T-helper 17 cell (primary cell): ENCODE results near the gene USP43. TPM values are rescaled to one million over a fixed set of nuclear protein-coding genes. Genes with fewer than 3 reads are reported as not detected.

ENCODE experiments used
- ATAC-seq: fragments of 150-1000 bp; cut with Tn5 transposase; 2 replicates; pipeline ENCODE4 v1.10.0; 2021; ENCODE audit warnings: mild to moderate bottlenecking, moderate library complexity
- DNase-seq, 3 donors: peaks; one replicate each; pipeline versions ENCODE4 v3.0.0 to v3.0.0-alpha.2; 2020 to 2021
- H3K9me3 ChIP-seq: one replicate; pipeline ENCODE4 v1.7.0; 2013; ENCODE audit warnings: low read length, mild to moderate bottlenecking; ENCODE audit not compliant: control insufficient read depth, poor library complexity, severe bottlenecking
- H3K27ac Mint-ChIP-seq: one replicate; pipeline ENCODE4 v1.8.0; 2022; ENCODE audit warnings: mild to moderate bottlenecking, moderate library complexity, mixed read lengths
- H3K27me3 Mint-ChIP-seq: one replicate; pipeline ENCODE4 v1.8.0; 2022; ENCODE audit warnings: mixed read lengths
- H3K36me3 Mint-ChIP-seq: one replicate; pipeline ENCODE4 v1.8.0; 2022; ENCODE audit warnings: low read depth, mixed read lengths
- H3K4me1 Mint-ChIP-seq: one replicate; pipeline ENCODE4 v1.8.0; 2022; ENCODE audit warnings: mild to moderate bottlenecking, mixed read lengths
- H3K4me3 Mint-ChIP-seq: one replicate; pipeline ENCODE4 v1.8.0; 2022; ENCODE audit warnings: mild to moderate bottlenecking, moderate library complexity, mixed read lengths
- total RNA-seq, 4 donors: library from RNA in 2 of 4; stranded (reverse) in 2 of 4; gene quantifications; one replicate each; pipeline ENCODE4 v1.2.3 and lab custom pipeline; 2022 to 2026

Gene USP43
- total RNA-seq, 2 donors from 2014 or later: 0.29 to 0.45 TPM

- ATAC-seq: no peak
- Mint-ChIP-seq H3K4me1 (no peaks in the 10 kb centered on the region), H3K27me3 (peaks cover 32% of the 10 kb centered on the region), H3K4me3 (no peak overlapping the region), H3K27ac (no peak overlapping the region), H3K36me3 (no peaks in the 10 kb centered on the region)
- DNase-seq: no peak
- H3K9me3 ChIP-seq: no peaks in the 10 kb centered on the region
Observed at GRCh38 chr17:9729735-9730420, 84.6 kb downstream of the USP43 start.

DNA sequence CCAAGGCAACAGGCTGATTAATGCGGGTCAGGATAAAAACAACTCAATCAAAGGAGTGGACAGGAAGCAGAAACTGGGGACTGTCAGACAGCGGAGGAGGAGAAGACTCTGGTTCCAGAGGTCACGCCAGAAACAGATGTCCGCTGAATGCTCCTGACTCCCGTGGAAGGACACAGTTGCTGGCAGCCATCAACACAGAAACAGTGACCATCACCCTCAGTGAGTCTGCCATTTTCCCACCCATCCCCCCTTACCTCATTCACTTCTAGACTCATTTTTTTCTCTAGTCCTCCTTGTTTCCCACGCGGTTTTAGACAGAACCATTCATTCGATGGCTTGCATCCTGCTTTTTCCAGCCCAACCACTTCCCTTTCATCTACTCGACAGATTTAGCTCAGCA is 105.2 kb downstream of the USP43 start:
- H3K36me3 Mint-ChIP-seq: peaks cover 3% of the 10 kb centered on the region
- ATAC-seq: no peak
- peaks cover 69% of the 10 kb centered on the region for H3K27me3 Mint-ChIP-seq
- DNase-seq: no peak
- H3K27ac Mint-ChIP-seq: no peak overlapping the region
- H3K9me3 ChIP-seq: no peaks in the 10 kb centered on the region
- H3K4me1 Mint-ChIP-seq: no peaks in the 10 kb centered on the region
- H3K4me3 Mint-ChIP-seq: no peak overlapping the region

GRCh38 chr17:9755083-9755482 is 109.8 kb downstream of the USP43 start:
- no peak overlapping the region for H3K4me3 Mint-ChIP-seq
- peaks cover 58% of the 10 kb centered on the region for H3K27me3 Mint-ChIP-seq
- peaks cover 6% of the 10 kb centered on the region for H3K36me3 Mint-ChIP-seq
- H3K9me3 ChIP-seq: no peaks in the 10 kb centered on the region
- ATAC-seq (no peak), DNase-seq (no peak)
- no peaks in the 10 kb centered on the region for H3K4me1 Mint-ChIP-seq
- no peak overlapping the region for H3K27ac Mint-ChIP-seq

DNA sequence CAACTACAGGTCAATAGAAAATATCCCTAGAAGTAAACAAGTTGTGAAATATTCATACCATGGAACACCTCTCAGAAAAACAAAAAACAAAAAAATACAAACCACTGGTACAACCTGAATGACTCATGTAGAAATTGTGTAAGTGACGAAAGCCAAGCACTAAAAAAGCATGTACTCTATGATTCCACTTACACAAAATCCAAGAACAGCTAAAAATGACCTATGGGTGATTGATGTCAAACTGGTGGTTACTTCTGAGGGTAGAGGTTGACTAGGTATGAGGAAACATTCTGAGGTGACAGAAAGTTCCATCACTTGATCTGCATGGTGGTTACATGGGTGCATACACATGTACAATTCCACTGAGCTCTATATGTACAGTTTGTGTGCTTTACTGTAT is 114.9 kb downstream of the USP43 start:
- H3K9me3 ChIP-seq: no peaks in the 10 kb centered on the region
- Mint-ChIP-seq H3K27ac (no peak overlapping the region), H3K4me1 (no peaks in the 10 kb centered on the region), H3K27me3 (peaks cover 51% of the 10 kb centered on the region), H3K36me3 (peaks cover 4% of the 10 kb centered on the region), H3K4me3 (no peak overlapping the region)
- ATAC-seq (no peak), DNase-seq (no peak)

- DNase-seq (no peak), ATAC-seq (no peak)
- Mint-ChIP-seq H3K4me3 (no peak overlapping the region), H3K27ac (no peak overlapping the region), H3K27me3 (peaks cover 52% of the 10 kb centered on the region), H3K36me3 (peaks cover 2% of the 10 kb centered on the region), H3K4me1 (no peaks in the 10 kb centered on the region)
- no peaks in the 10 kb centered on the region for H3K9me3 ChIP-seq
Observed at GRCh38 chr17:9763643-9764042, 118.3 kb downstream of the USP43 start.

DNA sequence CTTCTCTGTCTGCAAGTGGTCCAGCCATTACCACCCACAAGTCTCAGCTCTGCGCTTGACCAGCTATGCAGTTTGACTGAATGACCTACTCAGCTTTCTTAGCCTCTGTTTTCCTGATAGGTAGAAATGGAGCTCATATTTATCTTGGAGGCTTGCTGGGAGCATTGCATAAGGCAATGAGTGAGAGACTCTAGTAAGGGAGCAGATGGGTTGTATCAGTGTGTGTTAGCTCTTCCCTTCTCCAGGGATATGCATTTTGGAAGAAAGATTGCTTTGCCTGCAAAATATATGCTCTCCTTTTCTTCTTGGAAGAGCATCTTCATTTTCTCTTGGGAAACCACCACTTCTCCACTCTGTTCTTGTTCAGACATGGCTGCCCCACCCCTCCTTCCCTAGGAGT is 120.0 kb downstream of the USP43 start:
- H3K4me1 Mint-ChIP-seq: peaks cover 2% of the 10 kb centered on the region
- H3K27ac Mint-ChIP-seq: no peak overlapping the region
- no peaks in the 10 kb centered on the region for H3K9me3 ChIP-seq
- peaks cover 39% of the 10 kb centered on the region for H3K27me3 Mint-ChIP-seq
- ATAC-seq (no peak), DNase-seq (no peak)
- H3K4me3 Mint-ChIP-seq: no peak overlapping the region
- peaks cover 2% of the 10 kb centered on the region for H3K36me3 Mint-ChIP-seq

- no peak for ATAC-seq
- H3K36me3 Mint-ChIP-seq: peaks cover 2% of the 10 kb centered on the region
- no peaks in the 10 kb centered on the region for H3K9me3 ChIP-seq
- H3K4me3 Mint-ChIP-seq: no peak overlapping the region
- H3K4me1 Mint-ChIP-seq: peaks cover 2% of the 10 kb centered on the region
- H3K27ac Mint-ChIP-seq: no peak overlapping the region
- H3K27me3 Mint-ChIP-seq: peaks cover 34% of the 10 kb centered on the region
- DNase-seq: no peak
Observed at GRCh38 chr17:9766970-9767369, 121.7 kb downstream of the USP43 start.

DNA sequence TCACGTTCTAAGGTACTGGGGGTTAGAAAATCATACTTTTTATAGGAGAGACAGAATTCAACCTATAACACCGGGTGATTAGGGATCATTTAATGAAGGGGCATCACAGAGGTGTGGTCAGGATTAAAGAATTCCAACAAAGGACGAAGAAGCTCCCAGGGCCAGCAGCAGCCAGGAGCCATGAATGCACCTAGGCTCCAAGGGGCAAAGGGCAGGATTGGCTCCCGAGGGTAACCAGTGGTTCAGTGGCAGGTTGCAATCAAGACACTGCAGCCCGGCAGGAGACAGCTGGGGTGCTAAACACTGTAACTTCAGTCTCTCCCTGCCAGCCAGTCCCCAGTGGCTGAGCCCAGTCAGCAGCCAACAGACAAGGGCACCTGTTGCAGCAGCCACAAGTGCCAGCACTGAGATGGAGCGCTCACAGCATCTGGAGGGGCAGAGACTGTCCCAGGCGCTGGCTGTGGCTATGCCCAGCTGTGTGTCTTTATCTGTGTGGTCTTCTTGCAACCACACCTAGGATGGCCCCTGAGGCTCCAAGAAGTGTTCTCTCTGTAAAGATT is 122.2 kb downstream of the USP43 start:
- DNase-seq (no peak), ATAC-seq (no peak)
- H3K36me3 Mint-ChIP-seq: peaks cover 2% of the 10 kb centered on the region
- H3K4me1 Mint-ChIP-seq: peaks cover 2% of the 10 kb centered on the region
- peaks cover 34% of the 10 kb centered on the region for H3K27me3 Mint-ChIP-seq
- no peak overlapping the region for H3K27ac Mint-ChIP-seq
- H3K9me3 ChIP-seq: no peaks in the 10 kb centered on the region
- no peak overlapping the region for H3K4me3 Mint-ChIP-seq

DNA sequence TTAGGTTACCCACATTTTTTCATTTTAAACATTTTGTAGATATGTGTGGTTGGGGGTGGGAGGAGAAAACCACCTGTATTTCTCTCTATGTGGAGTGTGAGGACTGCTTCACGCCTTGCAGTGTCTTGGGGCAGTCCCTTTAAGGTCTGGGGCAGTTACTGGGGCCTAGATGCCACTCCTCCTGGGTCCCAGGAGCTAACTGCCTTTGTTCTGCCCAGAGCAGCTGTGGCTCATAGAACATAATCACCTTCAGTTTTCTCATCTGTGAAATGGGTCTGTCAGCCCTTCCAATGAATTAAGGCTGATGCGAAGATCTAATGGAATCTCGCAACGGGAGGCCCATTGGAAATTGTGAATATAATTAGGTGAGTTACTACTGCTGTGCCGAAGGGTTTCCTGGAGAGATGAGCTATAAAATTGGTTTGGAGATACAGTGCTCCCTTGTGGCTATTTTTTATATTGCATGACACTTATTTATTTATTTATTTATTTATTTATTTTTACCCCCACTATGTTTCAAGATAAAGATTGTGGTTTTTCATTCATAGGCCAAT is 123.1 kb downstream of the USP43 start:
- Mint-ChIP-seq H3K4me1 (peaks cover 2% of the 10 kb centered on the region), H3K27ac (no peak overlapping the region), H3K27me3 (peaks cover 26% of the 10 kb centered on the region), H3K36me3 (peaks cover 2% of the 10 kb centered on the region), H3K4me3 (no peak overlapping the region)
- DNase-seq (no peak), ATAC-seq (no peak)
- H3K9me3 ChIP-seq: no peaks in the 10 kb centered on the region

DNA sequence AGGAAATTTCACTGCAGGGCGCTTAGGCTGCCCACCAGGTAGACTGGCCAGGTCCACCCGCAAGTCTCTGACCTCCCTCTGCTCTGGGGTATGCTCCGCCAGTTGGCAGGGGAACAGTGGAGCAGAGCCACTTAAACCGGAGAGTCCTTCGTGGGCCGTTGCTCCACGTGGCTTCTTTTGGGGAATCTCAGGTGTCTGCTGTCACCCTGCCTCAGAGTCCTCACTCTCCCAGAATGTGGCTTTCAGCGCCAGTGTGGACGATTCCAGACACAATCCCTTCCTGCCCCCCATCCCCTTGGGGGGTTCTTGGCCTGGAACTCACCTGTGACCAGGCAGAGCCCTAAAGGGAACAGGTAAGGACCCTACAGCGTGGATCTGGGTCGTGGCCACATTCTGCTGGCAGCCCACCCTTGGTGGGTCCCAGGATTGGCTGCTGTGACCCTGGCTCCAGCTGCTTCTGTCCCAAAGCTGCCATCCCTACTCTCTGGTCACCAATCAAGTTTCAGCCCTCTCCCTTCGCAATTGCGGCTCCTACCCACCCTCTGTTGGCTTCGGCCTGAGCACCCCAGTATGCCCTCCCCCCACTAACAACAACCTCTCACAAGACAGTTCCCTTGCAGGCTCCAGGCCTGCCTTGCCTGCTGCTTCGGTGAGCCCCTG is 123.8 kb downstream of the USP43 start:
- H3K4me3 Mint-ChIP-seq: no peak overlapping the region
- DNase-seq (no peak), ATAC-seq (no peak)
- H3K9me3 ChIP-seq: no peaks in the 10 kb centered on the region
- H3K27me3 Mint-ChIP-seq: peaks cover 19% of the 10 kb centered on the region
- H3K36me3 Mint-ChIP-seq: no peaks in the 10 kb centered on the region
- H3K4me1 Mint-ChIP-seq: peaks cover 2% of the 10 kb centered on the region
- peak overlapping the region; percentile 9 for H3K27ac Mint-ChIP-seq

- H3K27me3 Mint-ChIP-seq: peaks cover 22% of the 10 kb centered on the region
- H3K4me3 Mint-ChIP-seq: no peak overlapping the region
- H3K4me1 Mint-ChIP-seq: peaks cover 2% of the 10 kb centered on the region
- no peaks in the 10 kb centered on the region for H3K9me3 ChIP-seq
- H3K27ac Mint-ChIP-seq: no peak overlapping the region
- ATAC-seq: no peak
- H3K36me3 Mint-ChIP-seq: no peaks in the 10 kb centered on the region
- no peak for DNase-seq
Observed at GRCh38 chr17:9771465-9771864, 126.1 kb downstream of the USP43 start.

- Mint-ChIP-seq H3K4me1 (peaks cover 2% of the 10 kb centered on the region), H3K36me3 (no peaks in the 10 kb centered on the region), H3K27ac (no peak overlapping the region), H3K4me3 (no peak overlapping the region), H3K27me3 (peaks cover 32% of the 10 kb centered on the region)
- DNase-seq (no peak), ATAC-seq (no peak)
- no peaks in the 10 kb centered on the region for H3K9me3 ChIP-seq
Observed at GRCh38 chr17:9772658-9773057, 127.3 kb downstream of the USP43 start.

DNA sequence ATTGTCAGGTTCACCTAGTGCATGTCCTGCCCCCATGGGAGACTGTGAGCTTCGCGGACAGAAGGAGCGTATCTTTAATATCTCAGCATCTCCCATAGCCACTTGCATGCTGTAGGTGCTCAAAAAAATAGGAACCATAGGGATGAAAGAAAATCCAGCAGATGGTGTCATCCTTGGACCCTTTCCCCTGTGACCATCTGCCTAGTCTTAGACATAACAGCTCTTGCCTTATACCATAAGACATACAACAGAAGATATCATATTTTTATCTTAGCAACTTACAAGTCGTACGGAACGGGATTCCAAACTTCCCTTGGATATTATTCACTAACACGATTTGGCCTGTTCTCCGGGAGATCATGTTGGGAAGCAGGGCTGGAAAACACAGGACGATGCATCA is 131.6 kb downstream of the USP43 start:
- H3K27me3 Mint-ChIP-seq: peaks cover 47% of the 10 kb centered on the region
- no peaks in the 10 kb centered on the region for H3K9me3 ChIP-seq
- H3K4me1 Mint-ChIP-seq: no peaks in the 10 kb centered on the region
- no peak overlapping the region for H3K27ac Mint-ChIP-seq
- ATAC-seq: no peak
- no peak overlapping the region for H3K4me3 Mint-ChIP-seq
- no peaks in the 10 kb centered on the region for H3K36me3 Mint-ChIP-seq
- no peak for DNase-seq
